CD4-positive, alpha-beta memory T cell (primary cell): ENCODE measurements around the gene SKAP1. TPM values are rescaled to one million over a fixed set of nuclear protein-coding genes. Genes with fewer than 3 reads are reported as not detected.
A peak's percentile ranks its signal among the peaks of the same experiment; 100 is the strongest.
"Not testable (repeated sequence)": the region's sequence is repeated elsewhere in the genome, so short reads cannot be mapped to it uniquely, and the experiment has no call there.

Experiments used
- CTCF ChIA-PET: fragments of 350-600 bp; sonication (Branson Sonifier 250); formaldehyde crosslinking; loops from one replicate; lab custom pipeline; 2021; ENCODE audit warnings: inconsistent platforms; ENCODE audit not compliant: partially characterized antibody; lab: Charles Lee
- POLR2A ChIA-PET: fragments of 350-600 bp; sonication (Branson Sonifier 250); formaldehyde crosslinking; loops from one replicate; lab custom pipeline; 2021; ENCODE audit not compliant: partially characterized antibody; lab: Charles Lee
- DNase-seq, 5 donors: peaks; one replicate each; pipeline versions ENCODE4 v3.0.0 to v3.0.0-alpha.2; 2020 to 2022; ENCODE audit warnings: mixed read lengths in 1 of 5
- H3K27ac ChIP-seq: one replicate; pipeline ENCODE4 v1.7.0; 2013; ENCODE audit warnings: low read depth, low read length
- H3K27me3 ChIP-seq: 2 replicates; pipeline ENCODE4 v1.7.0; 2013; ENCODE audit warnings: mild to moderate bottlenecking, low read length, moderate library complexity; ENCODE audit not compliant: insufficient read depth
- H3K36me3 ChIP-seq: 2 replicates; pipeline ENCODE4 v1.7.0; 2013; ENCODE audit warnings: mild to moderate bottlenecking, low read length, moderate library complexity; ENCODE audit not compliant: insufficient read depth
- H3K4me1 ChIP-seq: 2 replicates; pipeline ENCODE4 v1.7.0; 2013; ENCODE audit warnings: mild to moderate bottlenecking, low read length, moderate library complexity; ENCODE audit not compliant: insufficient read depth
- H3K4me3 ChIP-seq, 2 donors: one replicate each; pipeline ENCODE4 v1.7.0; 2013; ENCODE audit warnings: low read length in 2 of 2, mild to moderate bottlenecking in 1 of 2
- H3K9me3 ChIP-seq, 2 donors: one replicate each; pipeline ENCODE4 v1.7.0; 2013; ENCODE audit warnings: low read length in 2 of 2, control low read depth in 1 of 2; ENCODE audit not compliant: control insufficient read depth in 1 of 2
- H3K27ac Mint-ChIP-seq, 7 donors: one replicate each; pipeline ENCODE4 v1.8.0; 2020 to 2021; ENCODE audit warnings: mixed read lengths in 7 of 7, mild to moderate bottlenecking in 6 of 7, inconsistent platforms in 3 of 7, moderate library complexity in 3 of 7
- H3K27me3 Mint-ChIP-seq, 2 donors: one replicate each; pipeline ENCODE4 v1.8.0; 2020 to 2021; ENCODE audit warnings: mixed read lengths in 2 of 2
- H3K36me3 Mint-ChIP-seq, 2 donors: one replicate each; pipeline ENCODE4 v1.8.0; 2020 to 2021; ENCODE audit warnings: mixed read lengths in 2 of 2, inconsistent platforms in 1 of 2, mild to moderate bottlenecking in 1 of 2
- H3K4me1 Mint-ChIP-seq, 4 donors: one replicate each; pipeline ENCODE4 v1.8.0; 2020 to 2021; ENCODE audit warnings: mixed read lengths in 4 of 4, mild to moderate bottlenecking in 1 of 4
- H3K4me3 Mint-ChIP-seq, 8 donors: one replicate each; pipeline ENCODE4 v1.8.0; 2020 to 2021; ENCODE audit warnings: mixed read lengths in 8 of 8, mild to moderate bottlenecking in 7 of 8, moderate library complexity in 6 of 8, inconsistent platforms in 3 of 8
- H3K9me3 Mint-ChIP-seq, 8 donors: one replicate each; pipeline ENCODE4 v1.8.0; 2020 to 2021; ENCODE audit warnings: mixed read lengths in 8 of 8, mild to moderate bottlenecking in 5 of 8, inconsistent platforms in 3 of 8, moderate library complexity in 1 of 8
- intact Hi-C: fragments of 100-400 bp; cut with micrococcal nuclease; formaldehyde crosslinking; loops from one replicate; pipeline ENCODE4 v1.15.1; 2023
- polyA plus RNA-seq, 2 donors: library from polyadenylated mRNA; unstranded; fragments of 300-500 nt; fragmentation: Illumina TruSeq; gene quantifications; one replicate each; pipeline ENCODE4 v1.2.3, GENCODE V29; 2021
- total RNA-seq, 2 experiments: library from RNA; stranded (reverse); gene quantifications; one replicate each; pipeline ENCODE4 v1.2.3, GENCODE V29; 2021

The SKAP1 gene
- total and polyA plus RNA-seq, 4 experiments from 2014 or later: 83.4 to 336 (median 165) TPM

DNA sequence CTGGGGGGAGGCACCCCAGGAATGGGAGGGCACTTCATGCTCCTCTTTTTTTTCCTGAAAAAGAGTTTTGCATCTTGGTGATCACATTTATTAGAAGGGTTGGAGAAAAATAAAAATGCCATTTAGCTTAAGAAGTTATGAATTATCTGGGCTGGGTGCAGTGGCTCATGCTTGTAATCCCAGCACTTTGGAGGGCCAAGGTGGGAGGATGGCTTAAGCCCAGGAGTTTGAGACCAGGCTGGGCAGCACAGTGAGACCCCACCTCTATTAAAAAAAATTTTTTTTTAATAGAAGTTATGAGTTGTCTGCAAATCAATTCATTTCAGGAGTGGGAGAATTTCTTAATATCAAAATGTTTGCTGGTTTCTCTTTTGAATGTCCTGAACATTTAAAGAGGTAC is 219.0 kb downstream of the SKAP1 start:
- Histone ChIP-seq H3K27me3 (no peaks in the 10 kb centered on the region), H3K9me3 (no peaks in the 10 kb centered on the region), H3K4me1 (peaks cover under 1% of the 10 kb centered on the region), H3K27ac (no peak overlapping the region), H3K36me3 (no peaks in the 10 kb centered on the region), H3K4me3 (no peak overlapping the region)
- Mint-ChIP-seq H3K9me3 (peaks cover 0 to 2% (median 0%) of the 10 kb centered on the region in 8 donors), H3K4me1 (peaks cover 17 to 29% (median 23%) of the 10 kb centered on the region in 4 donors), H3K36me3 (peaks cover 12 to 40% of the 10 kb centered on the region in 2 donors), H3K27ac (peak overlapping the region in 1 of 7 donors; percentile 55), H3K4me3 (no peak overlapping the region), H3K27me3 (no peaks in the 10 kb centered on the region)
- DNase-seq: no peak
- intact Hi-C loops: no loop called here
- POLR2A ChIA-PET: no interaction called here
- CTCF ChIA-PET: no interaction called here

DNA sequence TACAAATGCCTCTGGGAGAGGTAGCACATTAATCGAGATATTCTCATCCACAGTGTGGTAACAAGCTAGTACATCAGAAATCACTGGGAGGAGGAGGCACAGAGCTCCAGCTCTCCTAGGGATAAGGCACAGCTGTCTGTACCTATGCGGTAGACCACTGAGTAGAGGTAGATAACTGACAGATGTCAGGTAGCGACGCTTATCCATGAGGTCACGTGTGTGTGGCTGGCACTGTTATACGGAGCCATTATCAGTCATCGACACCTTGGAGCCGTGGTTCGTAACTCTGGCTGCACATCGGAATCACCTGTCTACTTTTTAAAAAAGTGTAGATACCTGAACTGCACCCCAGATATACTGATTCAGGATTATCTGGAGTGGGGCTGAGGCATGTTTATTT is 220.0 kb downstream of the SKAP1 start:
- Histone ChIP-seq H3K9me3 (no peaks in the 10 kb centered on the region), H3K27me3 (no peaks in the 10 kb centered on the region), H3K27ac (no peak overlapping the region), H3K4me1 (peaks cover 4% of the 10 kb centered on the region), H3K36me3 (no peaks in the 10 kb centered on the region), H3K4me3 (no peak overlapping the region)
- CTCF ChIA-PET: no interaction called here
- no peaks in the 10 kb centered on the region for H3K27me3 Mint-ChIP-seq
- peaks cover 20 to 42% of the 10 kb centered on the region in 2 donors for H3K36me3 Mint-ChIP-seq
- POLR2A ChIA-PET: interaction anchor here (1.0 kb wide), 1 partner anchor 16 kb away, joined by 3 read pairs; no protein-coding TSS in a partner anchor
- peaks cover 19 to 39% (median 30%) of the 10 kb centered on the region in 4 donors for H3K4me1 Mint-ChIP-seq
- no peak overlapping the region for H3K4me3 Mint-ChIP-seq
- H3K9me3 Mint-ChIP-seq: peaks cover 0 to 3% (median 0%) of the 10 kb centered on the region in 8 donors
- H3K27ac Mint-ChIP-seq: peak overlapping the region in 2 of 7 donors; percentile 28 to 58
- no peak for DNase-seq
- intact Hi-C loops: no loop called here

DNA sequence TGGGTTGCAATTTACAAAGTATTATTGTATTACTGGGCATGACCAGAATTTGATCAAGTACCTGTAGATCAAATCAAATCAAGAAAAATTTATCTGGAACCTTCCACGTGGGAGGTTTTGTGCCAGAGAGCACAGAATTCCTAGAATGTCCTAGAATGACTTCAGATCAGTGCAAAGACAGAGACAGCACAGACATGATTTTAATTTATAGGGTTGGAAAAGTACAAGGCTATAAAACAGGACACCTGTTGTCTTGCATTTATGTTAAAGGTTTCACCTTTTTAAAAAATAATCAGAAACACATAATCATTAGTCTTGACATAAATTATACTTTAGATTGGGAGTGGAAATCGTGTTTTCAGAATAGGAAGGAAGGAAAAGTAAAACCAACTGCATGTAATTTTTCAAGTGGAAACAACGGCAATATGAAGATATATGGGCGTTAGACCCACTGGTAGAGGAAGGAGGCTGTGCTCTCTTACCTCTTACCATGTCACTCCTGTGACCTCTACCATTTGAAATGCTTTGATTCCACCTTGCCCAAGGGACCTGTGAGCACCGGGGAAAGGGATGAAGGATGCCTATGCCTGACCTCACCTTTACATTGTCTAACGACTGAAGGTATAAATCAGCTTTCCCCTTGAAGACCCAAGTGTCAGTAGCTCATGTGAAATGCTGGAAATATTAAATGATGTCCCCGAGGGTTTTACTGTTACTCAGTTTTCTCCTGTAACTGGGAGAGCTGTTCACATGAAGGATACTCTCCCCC is 222.1 kb downstream of the SKAP1 start:
- Mint-ChIP-seq H3K27me3 (no peaks in the 10 kb centered on the region), H3K4me1 (peaks cover 20 to 54% (median 30%) of the 10 kb centered on the region in 4 donors), H3K36me3 (peaks cover 23 to 34% of the 10 kb centered on the region in 2 donors), H3K4me3 (no peak overlapping the region), H3K27ac (peak overlapping the region in 2 of 7 donors; percentile 10 to 22), H3K9me3 (peaks cover 0 to 1% (median 0%) of the 10 kb centered on the region in 8 donors)
- intact Hi-C loops: no loop called here
- Histone ChIP-seq H3K27me3 (no peaks in the 10 kb centered on the region), H3K36me3 (no peaks in the 10 kb centered on the region), H3K9me3 (no peaks in the 10 kb centered on the region), H3K4me3 (no peak overlapping the region), H3K4me1 (peaks cover 4% of the 10 kb centered on the region), H3K27ac (no peak overlapping the region)
- CTCF ChIA-PET: no interaction called here
- DNase-seq: no peak
- POLR2A ChIA-PET: no interaction called here

DNA sequence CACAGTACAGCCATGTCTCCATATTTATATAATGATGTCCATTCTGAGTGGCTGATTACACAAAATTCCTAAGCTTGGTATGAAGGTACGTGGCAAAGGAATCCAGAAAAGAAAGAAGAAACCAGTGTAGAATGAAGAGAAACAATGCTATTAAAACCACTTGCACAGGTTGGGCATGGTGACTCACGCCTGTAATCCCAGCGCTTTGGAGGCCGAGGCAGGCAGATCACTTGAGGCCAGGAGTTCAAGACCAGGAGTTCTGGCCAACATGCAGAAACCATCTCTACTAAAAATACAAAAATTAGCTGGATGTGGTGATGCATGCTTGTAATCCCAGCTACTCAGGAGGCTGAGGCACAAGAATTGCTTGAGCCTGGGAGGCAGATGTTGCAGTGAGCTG is 223.0 kb downstream of the SKAP1 start:
- H3K27ac Mint-ChIP-seq, intact Hi-C loops, DNase-seq, CTCF ChIA-PET, H3K27ac ChIP-seq, H3K27me3 Mint-ChIP-seq, POLR2A ChIA-PET, H3K27me3 ChIP-seq, H3K4me3 Mint-ChIP-seq, H3K36me3 ChIP-seq, H3K4me1 ChIP-seq, H3K9me3 Mint-ChIP-seq, H3K4me3 ChIP-seq, H3K9me3 ChIP-seq: not testable (repeated sequence)
- peaks cover 22 to 55% (median 31%) of the 10 kb centered on the region in 4 donors for H3K4me1 Mint-ChIP-seq
- H3K36me3 Mint-ChIP-seq: peaks cover 23 to 31% of the 10 kb centered on the region in 2 donors

DNA sequence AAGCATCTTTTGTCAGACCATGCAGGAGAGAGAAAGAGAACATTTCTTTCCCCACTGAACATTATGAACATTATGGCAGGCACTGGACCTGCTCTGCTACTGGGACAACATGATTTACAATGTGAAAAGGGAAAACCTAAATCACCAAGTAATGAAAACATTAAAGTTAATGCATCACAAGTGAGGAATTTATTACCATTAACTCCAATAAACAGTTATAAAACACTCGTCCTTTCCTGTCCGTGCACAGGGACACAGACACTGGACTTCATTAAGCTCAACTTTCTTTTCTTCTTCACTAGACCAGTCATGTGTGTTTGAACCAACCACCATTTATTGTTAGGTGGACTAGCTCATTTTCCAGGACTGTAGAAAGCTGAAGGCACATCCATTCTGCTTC is 227.1 kb downstream of the SKAP1 start:
- H3K36me3 Mint-ChIP-seq: peaks cover 28 to 30% of the 10 kb centered on the region in 2 donors
- Histone ChIP-seq H3K4me3 (no peak overlapping the region), H3K4me1 (peaks cover 4% of the 10 kb centered on the region), H3K36me3 (no peaks in the 10 kb centered on the region), H3K27me3 (no peaks in the 10 kb centered on the region), H3K9me3 (no peaks in the 10 kb centered on the region), H3K27ac (no peak overlapping the region)
- H3K9me3 Mint-ChIP-seq: peaks cover 0 to 1% (median 0%) of the 10 kb centered on the region in 8 donors
- H3K27ac Mint-ChIP-seq: peak overlapping the region in 1 of 7 donors; percentile 88
- no peak for DNase-seq
- peaks cover 29 to 57% (median 39%) of the 10 kb centered on the region in 4 donors for H3K4me1 Mint-ChIP-seq
- CTCF ChIA-PET: interaction anchor here (1.3 kb wide), 1 partner anchor 13 kb away, joined by 3 read pairs; no protein-coding TSS in a partner anchor
- POLR2A ChIA-PET: no interaction called here
- no peak overlapping the region for H3K4me3 Mint-ChIP-seq
- intact Hi-C loops: no loop called here
- H3K27me3 Mint-ChIP-seq: no peaks in the 10 kb centered on the region

DNA sequence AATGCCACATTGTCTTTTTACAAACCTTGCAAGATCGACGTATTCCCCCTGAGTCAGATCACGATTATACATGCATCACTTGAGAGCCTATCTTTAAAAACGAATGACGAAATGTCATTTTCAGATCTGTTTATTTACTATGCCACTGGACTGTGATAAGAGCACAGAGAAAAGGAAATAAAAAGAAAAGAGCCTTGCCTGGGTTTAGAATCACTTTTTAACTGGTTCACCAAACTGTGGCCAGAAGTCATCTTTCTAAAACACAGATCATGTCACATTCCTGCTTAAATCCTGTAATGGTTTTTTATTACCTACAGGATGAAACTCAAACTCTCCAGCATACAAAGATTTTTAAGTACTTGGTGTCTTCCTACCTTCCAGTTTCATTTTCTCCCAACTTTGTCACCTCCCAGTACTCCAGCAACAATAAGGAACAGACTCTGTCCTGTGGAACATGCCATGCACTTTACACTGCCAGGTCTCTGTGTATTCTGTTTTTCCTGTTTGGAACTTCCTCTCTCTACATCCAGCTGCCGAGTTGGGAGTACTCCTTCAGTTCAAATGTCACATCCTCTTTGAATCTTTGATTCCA is 231.0 kb downstream of the SKAP1 start:
- Mint-ChIP-seq H3K27ac (peak overlapping the region in 6 of 7 donors; percentile 5 to 92 (median 39)), H3K4me3 (no peak overlapping the region), H3K27me3 (no peaks in the 10 kb centered on the region), H3K9me3 (peaks cover 0 to 3% (median 0%) of the 10 kb centered on the region in 8 donors), H3K36me3 (peaks cover 23 to 42% of the 10 kb centered on the region in 2 donors), H3K4me1 (peaks cover 47 to 68% (median 58%) of the 10 kb centered on the region in 4 donors)
- H3K4me1 ChIP-seq: peaks cover 21% of the 10 kb centered on the region
- ChIA-PET POLR2A (interaction anchor here (0.6 kb wide), 1 partner anchor 96 kb away, joined by 3 read pairs; no protein-coding TSS in a partner anchor), CTCF (no interaction called here)
- intact Hi-C loops: no loop called here
- no peak overlapping the region for H3K27ac ChIP-seq
- no peaks in the 10 kb centered on the region for H3K9me3 ChIP-seq
- no peak overlapping the region for H3K4me3 ChIP-seq
- H3K36me3 ChIP-seq: no peaks in the 10 kb centered on the region
- no peak for DNase-seq
- H3K27me3 ChIP-seq: no peaks in the 10 kb centered on the region

DNA sequence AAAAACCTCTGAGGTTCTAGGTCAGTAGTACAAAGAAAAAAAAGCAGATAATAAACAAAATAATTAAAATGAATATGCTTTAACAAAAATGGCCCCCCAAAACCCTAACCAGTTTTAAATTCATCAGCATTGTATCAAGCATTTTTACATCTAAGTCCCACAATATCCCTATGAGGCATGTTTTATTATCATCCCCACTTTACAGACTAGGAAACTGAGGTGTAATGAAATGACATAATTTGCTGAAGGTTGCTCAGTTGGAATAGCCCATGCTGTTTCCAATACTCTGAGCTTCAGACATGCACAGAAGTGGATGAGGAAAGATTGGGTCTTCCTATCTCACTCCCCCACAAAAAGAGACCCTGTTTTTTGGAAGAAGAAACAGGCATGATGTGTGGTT is 234.1 kb downstream of the SKAP1 start:
- peaks cover 28% of the 10 kb centered on the region for H3K4me1 ChIP-seq
- peaks cover 9% of the 10 kb centered on the region for H3K36me3 ChIP-seq
- peaks cover 37 to 63% of the 10 kb centered on the region in 2 donors for H3K36me3 Mint-ChIP-seq
- no peak for DNase-seq
- intact Hi-C loops: no loop called here
- no peak overlapping the region for H3K4me3 ChIP-seq
- peaks cover 46 to 65% (median 56%) of the 10 kb centered on the region in 4 donors for H3K4me1 Mint-ChIP-seq
- H3K27me3 Mint-ChIP-seq: no peaks in the 10 kb centered on the region
- H3K4me3 Mint-ChIP-seq: no peak overlapping the region
- no peaks in the 10 kb centered on the region for H3K9me3 ChIP-seq
- peaks cover 0 to 3% (median 0%) of the 10 kb centered on the region in 8 donors for H3K9me3 Mint-ChIP-seq
- no peak overlapping the region for H3K27ac ChIP-seq
- H3K27ac Mint-ChIP-seq: peak overlapping the region in 3 of 7 donors; percentile 3 to 76 (median 39)
- ChIA-PET POLR2A (no interaction called here), CTCF (no interaction called here)
- no peaks in the 10 kb centered on the region for H3K27me3 ChIP-seq
